SU-DHL-6 (cell line): ENCODE measurements around the gene KCNT2.

Source experiments
- EZH2phosphoT487 ChIP-seq: fragments of 200-600 bp; sonication (generic), shearing (Covaris generic); conservative IDR thresholded peaks from 2 replicates; pipeline ENCODE4 v1.6.1; 2018; ENCODE audit warnings: mild to moderate bottlenecking, antibody characterized with exemption, low read length, moderate library complexity, mixed read lengths
- TF ChIP-seq, protein P1 (sequence below): fragments of 200-600 bp; sonication (generic); IDR thresholded peaks from one replicate; pipeline ENCODE4 v1.5.1; 2017; ENCODE audit warnings: antibody characterized with exemption, mild to moderate bottlenecking, low read length, moderate library complexity; ENCODE audit not compliant: insufficient read depth, poor library complexity, severe bottlenecking

DNA sequence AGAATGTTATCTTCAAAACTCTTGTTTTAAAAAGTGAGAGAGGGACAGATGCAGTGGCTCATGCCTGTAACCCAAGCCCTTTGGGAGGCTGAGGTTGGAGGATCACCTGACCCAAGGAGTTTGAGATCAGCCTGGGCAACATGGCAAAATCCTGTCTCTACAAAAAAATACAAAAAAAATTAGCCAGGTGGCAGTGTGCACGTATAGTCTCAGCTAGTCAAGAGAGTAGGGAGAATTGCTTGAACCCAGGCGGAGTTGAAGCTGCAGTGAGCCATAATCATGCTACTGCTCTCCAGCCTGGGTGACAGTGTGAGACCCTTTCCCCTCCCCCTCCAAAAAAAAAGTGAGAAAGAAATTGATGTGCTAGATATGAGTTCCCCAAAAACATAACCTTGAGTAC lies 131.0 kb downstream of the KCNT2 start:
- TF ChIP-seq, protein P1, sequence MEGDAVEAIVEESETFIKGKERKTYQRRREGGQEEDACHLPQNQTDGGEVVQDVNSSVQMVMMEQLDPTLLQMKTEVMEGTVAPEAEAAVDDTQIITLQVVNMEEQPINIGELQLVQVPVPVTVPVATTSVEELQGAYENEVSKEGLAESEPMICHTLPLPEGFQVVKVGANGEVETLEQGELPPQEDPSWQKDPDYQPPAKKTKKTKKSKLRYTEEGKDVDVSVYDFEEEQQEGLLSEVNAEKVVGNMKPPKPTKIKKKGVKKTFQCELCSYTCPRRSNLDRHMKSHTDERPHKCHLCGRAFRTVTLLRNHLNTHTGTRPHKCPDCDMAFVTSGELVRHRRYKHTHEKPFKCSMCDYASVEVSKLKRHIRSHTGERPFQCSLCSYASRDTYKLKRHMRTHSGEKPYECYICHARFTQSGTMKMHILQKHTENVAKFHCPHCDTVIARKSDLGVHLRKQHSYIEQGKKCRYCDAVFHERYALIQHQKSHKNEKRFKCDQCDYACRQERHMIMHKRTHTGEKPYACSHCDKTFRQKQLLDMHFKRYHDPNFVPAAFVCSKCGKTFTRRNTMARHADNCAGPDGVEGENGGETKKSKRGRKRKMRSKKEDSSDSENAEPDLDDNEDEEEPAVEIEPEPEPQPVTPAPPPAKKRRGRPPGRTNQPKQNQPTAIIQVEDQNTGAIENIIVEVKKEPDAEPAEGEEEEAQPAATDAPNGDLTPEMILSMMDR: no peak
- no peak for TF ChIP-seq EZH2phosphoT487
